Measurements from ENCODE around the gene RUBCNL.
"Not testable (repeated sequence)": the region's sequence is repeated elsewhere in the genome, so short reads cannot be mapped to it uniquely, and the experiment has no call there.

Gene RUBCNL

GRCh38 chr13:46387064-46387851 is at the start of gene RUBCNL:
Gene RUBCNL (minus strand): TSS chr13:46387252. CDS start chr13:46372475, 14,777 bp downstream.
- peak; percentile 77 for ATAC-seq
- peak; percentile 62 for DNase-seq

- ATAC-seq, DNase-seq: not testable (repeated sequence)
These were observed 42.5 kb upstream of the RUBCNL start for GRCh38 chr13:46429558-46429957.

GRCh38 chr13:46405457-46405856 is 18.4 kb upstream of the RUBCNL start:
- DNase-seq (no peak), ATAC-seq (no peak)

- no peak for DNase-seq
- ATAC-seq = no peak
These were observed 17.7 kb upstream of the RUBCNL start for GRCh38 chr13:46404733-46405100.

GRCh38 chr13:46403851-46404732 is 17.0 kb upstream of the RUBCNL start:
- DNase-seq = no peak
- no peak for ATAC-seq

GRCh38 chr13:46402178-46402577 is 15.1 kb upstream of the RUBCNL start:
- no peak for DNase-seq
- ATAC-seq = no peak

GRCh38 chr13:46401432-46401831 is 14.4 kb upstream of the RUBCNL start:
- ATAC-seq (no peak), DNase-seq (no peak)

- DNase-seq = no peak
- no peak for ATAC-seq
These were observed 9.3 kb upstream of the RUBCNL start for GRCh38 chr13:46396341-46396740.

GRCh38 chr13:46392967-46393366 is 5.9 kb upstream of the RUBCNL start:
- DNase-seq (no peak), ATAC-seq (peak; percentile 80)

GRCh38 chr13:46389457-46390451 is 2.7 kb upstream of the RUBCNL start:
- ATAC-seq (no peak), DNase-seq (peak; percentile 14)

- ATAC-seq (no peak), DNase-seq (no peak)
These were observed 1.8 kb upstream of the RUBCNL start for GRCh38 chr13:46388846-46389245.

GRCh38 chr13:46388308-46388707 is 1.3 kb upstream of the RUBCNL start:
- no peak for DNase-seq

GRCh38 chr13:46386392-46387063 is 524 bp downstream of the RUBCNL start:
- ATAC-seq (peak; percentile 3), DNase-seq (no peak)

More at GRCh38 chr13:46388308-46388707, 1.3 kb upstream of the RUBCNL start:
- ATAC-seq = no peak

- ATAC-seq (no peak), DNase-seq (no peak)
These were observed 1.1 kb downstream of the RUBCNL start for GRCh38 chr13:46385946-46386345.

- no peak for ATAC-seq
These were observed 3.7 kb downstream of the RUBCNL start for GRCh38 chr13:46383383-46383782.

GRCh38 chr13:46382224-46382623 is 4.8 kb downstream of the RUBCNL start:
- DNase-seq (no peak), ATAC-seq (no peak)

More at GRCh38 chr13:46383383-46383782, 3.7 kb downstream of the RUBCNL start:
- DNase-seq = no peak

GRCh38 chr13:46380242-46380641 is 6.8 kb downstream of the RUBCNL start:
- DNase-seq = no peak
- no peak for ATAC-seq

- DNase-seq = no peak
- no peak for ATAC-seq
These were observed 7.4 kb downstream of the RUBCNL start for GRCh38 chr13:46379611-46380010.

- ATAC-seq (no peak), DNase-seq (no peak)
These were observed 8.6 kb downstream of the RUBCNL start for GRCh38 chr13:46378411-46378810.

- DNase-seq (no peak), ATAC-seq (no peak)
These were observed 9.5 kb downstream of the RUBCNL start for GRCh38 chr13:46377554-46377953.

- ATAC-seq (no peak), DNase-seq (no peak)
These were observed 12.3 kb downstream of the RUBCNL start for GRCh38 chr13:46374710-46375109.

All from stimulated activated naive CD8-positive, alpha-beta T cell treated with anti-CD3 and anti-CD28 coated beads, Interleukin-15, Interleukin-2, amounts not matched to agents 100 U/mL and 50 U/mL, for 24 hours (primary cell).